KMS-11 (cell line): ENCODE data around the gene PDE4D.

Source experiments
- H2AFZ ChIP-seq: fragments of 200-600 bp; sonication (generic); 2 replicates; pipeline ENCODE4 v1.6.1; 2016; ENCODE audit warnings: antibody characterized with exemption, mixed run types, low read depth
- H3K27ac ChIP-seq: fragments of 200-600 bp; sonication (generic); 2 replicates; pipeline ENCODE4 v1.6.1; 2016; ENCODE audit warnings: mild to moderate bottlenecking, mixed run types
- H3K27me3 ChIP-seq: fragments of 200-600 bp; sonication (generic); 2 replicates; pipeline ENCODE4 v1.6.1; 2017; ENCODE audit warnings: mild to moderate bottlenecking, low read depth, mixed run types, moderate library complexity; ENCODE audit not compliant: insufficient read depth
- H3K36me3 ChIP-seq: fragments of 200-600 bp; sonication (generic); 2 replicates; pipeline ENCODE4 v1.6.1; 2017; ENCODE audit warnings: mild to moderate bottlenecking, mixed run types; ENCODE audit not compliant: insufficient read depth
- H3K4me1 ChIP-seq: fragments of 200-600 bp; sonication (generic); 2 replicates; pipeline ENCODE4 v1.6.1; 2016; ENCODE audit warnings: mild to moderate bottlenecking, low read depth, mixed run types; ENCODE audit not compliant: poor library complexity, severe bottlenecking
- H3K4me2 ChIP-seq: fragments of 200-600 bp; sonication (generic); 2 replicates; pipeline ENCODE4 v1.7.0; 2016; ENCODE audit warnings: mild to moderate bottlenecking, mixed run types
- H3K4me3 ChIP-seq: fragments of 200-600 bp; sonication (generic); IDR thresholded peaks from 2 replicates; pipeline ENCODE4 v1.6.1; 2017; ENCODE audit warnings: low read depth, low read length, mixed read lengths; ENCODE audit not compliant: insufficient read depth
- H3K79me2 ChIP-seq: fragments of 200-600 bp; sonication (generic); 2 replicates; pipeline ENCODE4 v1.6.1; 2016; ENCODE audit warnings: low read depth, mixed run types; ENCODE audit not compliant: insufficient read depth
- H3K9ac ChIP-seq: fragments of 200-600 bp; sonication (generic); 2 replicates; pipeline ENCODE4 v1.6.1; 2016; ENCODE audit warnings: mild to moderate bottlenecking, mixed run types
- H4K20me1 ChIP-seq: fragments of 200-600 bp; sonication (generic); 2 replicates; pipeline ENCODE4 v1.6.1; 2016; ENCODE audit warnings: mild to moderate bottlenecking, mixed run types; ENCODE audit not compliant: insufficient read depth
- TF ChIP-seq, protein P1 (sequence below): fragments of 200-600 bp; sonication (generic); conservative IDR thresholded peaks from 2 replicates; pipeline ENCODE4 v1.6.1; 2017; ENCODE audit warnings: low read depth, mild to moderate bottlenecking, antibody characterized with exemption, low read length, moderate library complexity, mixed read lengths

Gene PDE4D

DNA sequence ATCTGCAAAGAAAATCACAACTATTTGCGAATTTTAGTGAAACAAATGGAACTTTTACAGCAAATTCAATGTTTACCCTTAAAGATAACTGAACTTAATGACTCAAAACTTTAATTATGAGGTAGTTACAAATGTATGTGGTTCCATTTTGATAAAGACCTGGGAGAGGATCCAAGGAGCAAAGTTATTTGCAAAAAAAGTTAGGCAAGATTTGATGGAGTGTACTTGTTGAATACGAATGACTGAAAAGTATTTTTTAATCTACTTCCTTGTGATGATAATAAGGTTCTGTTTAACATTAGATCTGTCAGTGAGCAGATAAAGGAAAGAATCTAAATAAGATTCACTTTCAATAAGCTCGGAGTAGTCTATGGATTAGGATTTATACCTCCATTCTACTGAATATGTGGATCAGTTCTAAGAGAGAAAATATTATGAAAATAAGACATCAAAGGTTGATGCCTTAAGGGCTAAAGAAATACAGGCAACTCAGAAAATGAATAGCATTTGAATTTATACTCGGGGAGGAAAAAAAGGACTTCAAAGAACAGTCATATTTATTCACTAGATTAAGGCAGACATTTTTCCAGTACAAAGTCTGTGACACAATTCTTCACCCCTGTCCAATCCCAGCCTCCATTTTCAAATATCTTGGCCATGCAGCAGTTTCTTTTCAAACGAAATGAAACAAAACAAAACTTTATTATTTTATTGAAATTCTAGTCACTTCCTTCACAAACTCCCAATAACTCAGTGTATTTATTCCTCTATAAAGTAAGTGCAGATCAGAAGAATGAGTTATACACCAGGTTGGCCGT lies 199.8 kb downstream of the PDE4D start:
- Histone ChIP-seq H3K9ac (no peak overlapping the region), H2AFZ (no peak overlapping the region), H3K79me2 (no peaks in the 10 kb centered on the region), H3K4me2 (no peak overlapping the region), H3K4me3 (no peak overlapping the region), H4K20me1 (no peaks in the 10 kb centered on the region), H3K27me3 (no peaks in the 10 kb centered on the region), H3K36me3 (no peaks in the 10 kb centered on the region), H3K4me1 (no peaks in the 10 kb centered on the region), H3K27ac (no peak overlapping the region)
- TF ChIP-seq, protein P1, sequence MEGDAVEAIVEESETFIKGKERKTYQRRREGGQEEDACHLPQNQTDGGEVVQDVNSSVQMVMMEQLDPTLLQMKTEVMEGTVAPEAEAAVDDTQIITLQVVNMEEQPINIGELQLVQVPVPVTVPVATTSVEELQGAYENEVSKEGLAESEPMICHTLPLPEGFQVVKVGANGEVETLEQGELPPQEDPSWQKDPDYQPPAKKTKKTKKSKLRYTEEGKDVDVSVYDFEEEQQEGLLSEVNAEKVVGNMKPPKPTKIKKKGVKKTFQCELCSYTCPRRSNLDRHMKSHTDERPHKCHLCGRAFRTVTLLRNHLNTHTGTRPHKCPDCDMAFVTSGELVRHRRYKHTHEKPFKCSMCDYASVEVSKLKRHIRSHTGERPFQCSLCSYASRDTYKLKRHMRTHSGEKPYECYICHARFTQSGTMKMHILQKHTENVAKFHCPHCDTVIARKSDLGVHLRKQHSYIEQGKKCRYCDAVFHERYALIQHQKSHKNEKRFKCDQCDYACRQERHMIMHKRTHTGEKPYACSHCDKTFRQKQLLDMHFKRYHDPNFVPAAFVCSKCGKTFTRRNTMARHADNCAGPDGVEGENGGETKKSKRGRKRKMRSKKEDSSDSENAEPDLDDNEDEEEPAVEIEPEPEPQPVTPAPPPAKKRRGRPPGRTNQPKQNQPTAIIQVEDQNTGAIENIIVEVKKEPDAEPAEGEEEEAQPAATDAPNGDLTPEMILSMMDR, result no peak

DNA sequence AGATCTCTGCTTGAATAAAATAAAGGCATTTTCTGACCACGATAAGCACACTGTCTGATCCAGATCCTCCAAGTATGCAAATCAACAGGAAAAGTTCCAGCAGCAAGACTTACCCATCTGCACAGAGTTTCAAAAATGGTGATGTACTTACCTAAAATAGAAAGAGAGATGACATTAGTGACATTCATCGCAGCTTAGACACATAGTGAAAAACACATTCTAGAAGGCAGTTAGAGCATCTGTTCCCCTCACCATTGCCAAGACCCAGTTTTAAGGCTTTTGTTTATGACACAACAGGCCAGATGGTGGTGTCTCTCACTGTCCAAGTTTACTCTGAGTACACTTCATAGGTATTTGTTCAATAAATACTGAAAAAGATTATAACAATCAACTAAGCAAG lies 207.7 kb downstream of the PDE4D start:
- H3K27ac ChIP-seq, result peak overlapping the region; percentile 56
- TF ChIP-seq, protein P1, result no peak
- no peaks in the 10 kb centered on the region for H3K36me3 ChIP-seq
- peak overlapping the region; percentile 12; the same call in 1 of the 2 replicates for H2AFZ ChIP-seq
- no peak overlapping the region for H3K4me3 ChIP-seq
- H3K9ac ChIP-seq, result peak overlapping the region; percentile 5; the same call in 1 of the 2 replicates
- no peaks in the 10 kb centered on the region for H4K20me1 ChIP-seq
- no peaks in the 10 kb centered on the region; the same call in 1 of the 2 replicates for H3K27me3 ChIP-seq
- peaks cover 37% of the 10 kb centered on the region for H3K4me1 ChIP-seq
- H3K4me2 ChIP-seq, result peak overlapping the region; percentile 59
- no peaks in the 10 kb centered on the region for H3K79me2 ChIP-seq

DNA sequence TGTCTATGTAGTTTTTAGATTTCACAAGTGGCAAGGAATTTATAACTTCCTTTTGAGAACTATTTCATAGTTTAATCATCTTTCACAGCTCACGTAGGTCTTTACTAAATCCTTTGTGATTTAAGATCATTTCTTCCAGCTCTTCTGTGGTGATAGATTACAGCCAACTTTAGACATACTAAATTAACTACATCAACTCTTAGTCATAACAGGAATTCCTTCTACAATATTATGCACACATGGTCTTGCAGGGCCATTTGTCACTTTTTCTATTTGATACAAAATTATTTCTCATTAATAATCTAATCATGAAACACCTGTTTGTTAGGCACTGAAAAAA lies 208.4 kb downstream of the PDE4D start:
- peak overlapping the region; percentile 59 for H3K4me2 ChIP-seq
- no peaks in the 10 kb centered on the region; the same call in 1 of the 2 replicates for H3K27me3 ChIP-seq
- H3K27ac ChIP-seq, result peak overlapping the region; percentile 56
- H3K79me2 ChIP-seq, result no peaks in the 10 kb centered on the region
- H3K36me3 ChIP-seq, result no peaks in the 10 kb centered on the region
- H3K9ac ChIP-seq, result peak overlapping the region; percentile 5; the same call in 1 of the 2 replicates
- peaks cover 37% of the 10 kb centered on the region for H3K4me1 ChIP-seq
- H2AFZ ChIP-seq, result peak overlapping the region; percentile 12; the same call in 1 of the 2 replicates
- H4K20me1 ChIP-seq, result no peaks in the 10 kb centered on the region
- TF ChIP-seq, protein P1, result no peak
- no peak overlapping the region for H3K4me3 ChIP-seq

DNA sequence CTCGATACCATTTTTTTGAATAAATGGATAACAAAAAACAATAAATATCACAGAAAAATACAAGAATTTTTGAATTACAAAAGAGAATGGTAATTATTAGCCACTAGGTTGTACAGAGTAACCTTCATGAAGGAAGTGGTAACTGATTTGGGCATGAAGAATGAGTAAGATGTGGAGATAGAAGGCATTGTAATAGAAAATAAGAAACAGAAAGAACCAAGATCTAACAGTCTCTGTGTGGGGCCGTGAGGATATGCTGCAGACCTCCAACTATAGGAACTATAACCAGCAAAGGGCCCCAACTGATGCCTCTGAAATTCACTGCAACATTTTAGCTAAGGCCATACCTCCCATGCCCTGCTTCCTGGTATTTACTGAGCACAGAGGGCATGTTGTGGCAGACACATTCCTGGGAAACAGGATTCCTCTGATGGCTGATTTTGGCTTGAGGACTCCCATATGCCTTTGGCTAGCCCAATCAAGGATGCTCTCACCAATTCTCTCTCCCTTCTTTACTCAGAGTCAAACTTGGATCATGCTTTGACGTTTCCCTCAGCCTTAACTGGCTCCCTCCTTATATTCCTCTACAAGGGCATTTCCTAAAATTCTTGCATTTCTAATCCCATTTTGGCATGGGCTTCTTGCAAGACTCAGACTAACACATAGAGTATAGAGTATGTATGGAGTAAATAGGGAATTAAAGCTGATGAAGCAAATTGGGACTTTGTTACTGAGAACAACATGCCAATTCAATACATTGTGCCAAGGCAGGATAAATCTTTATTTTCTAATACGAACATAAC lies 208.9 kb downstream of the PDE4D start:
- no peak overlapping the region for H3K4me3 ChIP-seq
- H3K4me1 ChIP-seq, result peaks cover 37% of the 10 kb centered on the region
- H3K27me3 ChIP-seq, result no peaks in the 10 kb centered on the region; the same call in 1 of the 2 replicates
- peak overlapping the region; percentile 56; the same call in 1 of the 2 replicates for H3K27ac ChIP-seq
- no peaks in the 10 kb centered on the region for H3K36me3 ChIP-seq
- no peak overlapping the region for H3K9ac ChIP-seq
- peak overlapping the region; percentile 12; the same call in 1 of the 2 replicates for H2AFZ ChIP-seq
- TF ChIP-seq, protein P1, result no peak
- no peaks in the 10 kb centered on the region for H3K79me2 ChIP-seq
- peak overlapping the region; percentile 59; the same call in 1 of the 2 replicates for H3K4me2 ChIP-seq
- no peaks in the 10 kb centered on the region for H4K20me1 ChIP-seq
